GM18517 (cell line): ENCODE results near the gene PRG3.
A peak's percentile ranks its signal among the peaks of the same experiment; 100 is the strongest.
"Not testable (repeated sequence)": the region's sequence is repeated elsewhere in the genome, so short reads cannot be mapped to it uniquely, and the experiment has no call there.

ENCODE experiments used
- ATAC-seq: cut with Tn5 transposase; IDR thresholded peaks from one replicate; pipeline ENCODE4 v1.9.1; 2021; ENCODE audit warnings: mild to moderate bottlenecking, moderate library complexity; ENCODE audit not compliant: unreplicated experiment

PRG3 gene

GRCh38 chr11:57341250-57341808, 39.6 kb downstream of the PRG3 start:
- no peak for ATAC-seq

DNA sequence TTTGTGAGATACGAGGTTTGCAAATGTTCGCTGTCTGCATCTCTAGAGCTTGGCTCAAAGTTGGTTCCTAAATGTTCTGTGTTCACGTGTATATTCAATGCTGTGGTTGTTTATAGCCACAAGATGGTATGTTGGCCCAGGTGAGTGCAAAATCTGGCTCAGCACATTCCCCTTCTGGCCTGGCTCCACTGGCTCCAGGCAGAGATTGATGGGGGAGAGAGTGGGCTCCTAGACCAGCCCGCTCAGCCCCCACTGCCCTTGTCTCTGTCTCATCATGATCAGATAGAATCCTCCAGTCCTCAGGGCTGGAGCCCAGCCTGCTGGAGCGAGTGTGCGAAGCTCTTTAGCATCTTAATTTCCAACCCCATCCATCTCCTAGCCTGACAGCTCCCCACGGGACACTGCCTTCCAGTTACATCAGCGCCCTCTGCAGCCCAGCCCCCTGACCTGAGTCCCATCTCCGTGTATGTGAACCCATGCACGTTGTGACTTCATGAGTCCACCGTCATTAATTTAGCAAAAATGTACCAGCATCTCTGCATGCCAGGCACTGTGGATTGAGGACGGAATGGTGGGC, 40.8 kb downstream of the PRG3 start:
- ATAC-seq: no peak

GRCh38 chr11:57339328-57339727, 41.6 kb downstream of the PRG3 start:
- no peak for ATAC-seq

- no peak for ATAC-seq
Observed at GRCh38 chr11:57338142-57338541, 42.8 kb downstream of the PRG3 start, which contains the start of gene P2RX3. P2RX3 (plus strand) TSS chr11:57338352; CDS start chr11:57338551, 199 bp downstream.

GRCh38 chr11:57336856-57337255, 44.1 kb downstream of the PRG3 start:
- ATAC-seq: not testable (repeated sequence)

- no peak for ATAC-seq
Observed at GRCh38 chr11:57336111-57336666, 44.8 kb downstream of the PRG3 start.

DNA sequence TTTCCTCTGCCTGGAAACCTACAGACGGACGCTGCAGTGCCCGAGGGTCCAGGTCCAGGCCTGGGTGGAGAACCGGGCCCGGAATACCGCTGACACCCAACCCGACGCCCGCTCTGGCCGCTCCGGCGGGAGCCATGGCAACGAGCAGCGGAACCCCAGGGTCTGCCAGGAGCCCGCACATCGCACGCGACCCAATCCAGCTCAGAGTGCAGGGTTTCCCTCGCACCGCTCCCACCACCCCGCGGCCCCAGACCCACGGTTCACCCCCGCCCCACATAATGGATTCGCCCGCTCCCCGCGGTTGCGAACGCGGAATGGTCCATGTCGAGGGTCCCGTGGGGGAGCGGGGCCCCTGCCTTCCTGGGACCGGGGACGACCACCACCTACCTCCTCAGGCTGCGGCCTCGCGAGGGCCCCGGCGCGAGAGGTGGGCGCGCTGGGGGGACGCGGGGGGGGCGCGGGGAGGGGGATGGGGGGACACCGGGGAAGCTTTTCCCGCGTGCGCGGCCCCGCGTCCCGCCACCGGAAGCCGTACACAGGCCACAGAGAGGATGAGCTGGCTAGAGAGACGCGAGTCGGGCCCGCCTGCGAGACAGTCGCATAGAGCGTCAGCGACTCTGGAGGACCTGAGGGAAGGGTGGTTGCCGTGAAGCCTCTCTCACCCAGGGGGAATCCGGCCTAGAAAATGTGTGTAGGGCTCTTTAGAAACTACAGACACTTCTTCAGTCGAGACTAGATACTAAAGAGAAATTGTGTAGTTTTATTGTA, 45.4 kb downstream of the PRG3 start, which contains the start of gene SSRP1:
TSS of gene SSRP1 (minus strand) at position 550 of the 768 bp plus-strand sequence. CDS start 771 bp downstream, outside the sequence.
- peak; percentile 96 for ATAC-seq

- peak; percentile 2 for ATAC-seq
Observed at GRCh38 chr11:57335023-57335342, 46.0 kb downstream of the PRG3 start.

DNA sequence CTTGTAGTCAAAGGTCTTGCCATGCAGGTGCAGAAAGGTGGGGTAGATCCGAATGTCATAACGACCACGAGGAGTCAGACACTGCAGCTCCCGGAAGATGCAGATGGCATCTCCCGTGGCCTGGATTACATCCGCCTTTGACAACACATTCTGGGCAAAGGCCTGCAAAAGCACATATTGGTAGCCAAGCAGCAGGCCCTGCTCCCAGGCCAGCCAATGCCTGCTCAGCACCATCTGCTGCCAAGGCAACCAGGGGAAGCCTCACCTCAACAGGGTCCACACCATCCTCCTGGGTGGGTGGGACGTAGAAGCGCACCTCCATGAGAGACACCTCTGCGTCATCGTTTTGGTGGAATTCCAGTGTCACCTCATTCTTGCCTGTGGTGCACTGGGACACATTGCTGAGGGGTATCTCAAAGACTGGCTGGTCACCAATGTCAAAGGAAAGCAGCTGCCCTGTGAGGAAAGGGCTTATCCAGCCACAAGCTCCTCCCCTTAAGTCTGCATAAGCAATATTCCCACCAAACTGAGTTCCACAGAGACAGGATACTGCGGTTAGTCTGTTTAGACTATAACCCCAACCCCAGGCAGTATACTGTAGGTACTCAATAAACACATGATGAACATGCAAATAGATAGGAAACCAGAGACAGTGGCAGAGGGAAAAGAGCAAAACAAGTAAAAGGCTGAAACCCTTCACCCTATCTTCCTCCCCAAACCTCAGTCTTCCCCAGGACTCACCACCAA, 48.1 kb downstream of the PRG3 start:
- ATAC-seq: no peak

DNA sequence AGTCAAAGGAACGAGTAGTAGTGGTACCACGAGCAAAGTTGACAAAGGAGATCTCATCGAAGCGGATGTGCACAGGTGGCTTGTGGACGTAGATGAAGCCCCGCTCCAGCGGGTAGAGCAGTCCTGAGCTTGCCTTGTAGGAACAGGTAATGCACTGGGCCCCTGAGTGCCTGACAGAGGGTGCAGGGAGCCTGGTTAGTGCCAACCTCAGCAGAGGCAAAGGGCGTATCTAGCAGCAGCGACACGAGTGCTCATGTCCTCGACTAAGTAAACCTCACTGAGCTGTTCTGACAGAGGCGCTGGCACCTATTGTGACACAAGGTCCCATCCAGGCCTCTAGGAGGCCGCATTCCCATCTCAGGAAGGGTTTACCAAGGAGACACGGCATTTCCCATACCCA, 49.2 kb downstream of the PRG3 start:
- ATAC-seq: no peak

DNA sequence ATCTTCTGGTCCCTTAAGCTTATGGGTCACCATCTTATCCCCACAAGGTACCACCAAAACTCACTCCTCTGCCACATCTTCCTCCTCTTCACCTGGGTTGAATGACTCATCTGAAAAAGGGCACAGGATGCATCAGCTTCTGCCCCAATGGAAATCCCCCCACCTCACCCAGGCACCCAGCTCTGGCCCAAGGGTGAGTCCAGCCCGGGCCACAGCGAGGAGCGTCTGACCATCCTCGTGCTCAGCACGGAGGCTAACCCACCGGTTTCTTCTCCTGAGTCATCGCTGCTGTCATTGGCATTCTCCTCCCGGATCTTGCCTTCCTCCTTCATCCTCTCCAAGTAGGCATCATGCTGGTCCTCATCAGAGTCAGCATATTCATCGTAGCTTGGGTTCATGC, 50.9 kb downstream of the PRG3 start:
- no peak for ATAC-seq

DNA sequence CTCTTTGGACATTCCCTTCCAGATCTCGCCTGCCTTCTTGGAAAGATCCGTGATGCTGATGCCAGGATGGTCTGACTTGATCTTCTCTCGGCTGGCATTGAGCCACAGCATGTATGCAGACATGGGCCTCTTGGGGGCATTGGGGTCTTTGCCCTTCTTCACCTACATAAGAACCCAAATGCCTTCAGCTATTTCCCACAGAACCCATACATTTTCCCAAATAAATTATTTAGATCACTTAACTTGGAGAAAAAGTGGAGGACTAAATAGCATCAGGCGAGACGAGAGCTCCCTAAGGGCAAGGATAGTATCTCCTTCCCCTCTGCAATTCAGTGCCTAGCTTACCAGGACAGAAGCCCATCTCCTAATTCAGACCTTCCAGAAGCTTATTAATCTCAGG, 53.2 kb downstream of the PRG3 start:
- no peak for ATAC-seq
